ENCODE measurements around the gene KIF23.

- TF ChIP-seq CTCF (IDR thresholded peaks at IDR 0.05) (no peak), EP300 (IDR thresholded peaks at IDR 0.05) (no peak)
Observed at GRCh38 chr15:69391046-69391757, 22.9 kb upstream of the KIF23 start.
